Thoracic aorta (tissue), 2 donors: ENCODE measurements around the gene TTC39C. TPM values are rescaled to one million over a fixed set of nuclear protein-coding genes. Genes with fewer than 3 reads are reported as not detected.

Experiments used
- ATAC-seq: fragments of 150-250 bp; one replicate; pipeline ENCODE4 v1.8.0; 2017; ENCODE audit warnings: low read depth; ENCODE audit not compliant: insufficient number of reproducible peaks, low FRiP score
- DNase-seq: peaks from one replicate; pipeline ENCODE4 v3.0.0-alpha.2; 2020; ENCODE audit warnings: low spot score
- H3K27ac ChIP-seq, 2 donors: fragments of 200-600 bp; sonication (generic); 1 replicate in 1 of 2; 2 replicates in 1 of 2; pipeline ENCODE4 v1.5.1; 2016; ENCODE audit warnings: mild to moderate bottlenecking in 2 of 2, moderate library complexity in 2 of 2
- H3K27me3 ChIP-seq: fragments of 200-600 bp; sonication (generic); replicated peaks from 2 replicates; pipeline ENCODE4 v1.6.0; 2016; ENCODE audit warnings: mild to moderate bottlenecking; ENCODE audit not compliant: insufficient read depth
- H3K36me3 ChIP-seq: fragments of 200-600 bp; sonication (generic); one replicate; pipeline ENCODE4 v1.5.1; 2016
- H3K4me1 ChIP-seq, 2 donors: fragments of 200-600 bp; sonication (generic); 1 replicate in 1 of 2; 2 replicates in 1 of 2; pipeline versions ENCODE4 v1.5.1 to v1.6.0; 2016; ENCODE audit warnings: low read depth in 2 of 2, mild to moderate bottlenecking in 1 of 2; ENCODE audit not compliant: control insufficient read depth in 1 of 2
- H3K4me3 ChIP-seq: fragments of 200-600 bp; sonication (generic); 2 replicates; pipeline ENCODE4 v1.5.1; 2016; ENCODE audit warnings: mild to moderate bottlenecking
- H3K9me3 ChIP-seq: fragments of 200-600 bp; sonication (generic); 2 replicates; pipeline ENCODE4 v1.5.1; 2016
- total RNA-seq, 2 donors: library from RNA; depleted of rRNA; stranded (reverse); fragments of >200 nt; gene quantifications; one replicate each; pipeline versions ENCODE4 v1.1.0 to v1.2.3, GENCODE V29; 2016
- TF ChIP-seq, protein P1 (sequence below): fragments of 200-600 bp; sonication (generic); IDR thresholded peaks from one replicate; pipeline ENCODE4 v1.5.1; 2019; ENCODE audit warnings: antibody characterized with exemption

The TTC39C gene
- total RNA-seq, 2 donors from 2014 or later: 13.5 to 23.4 TPM

GRCh38 chr18:24064391-24065100 lies 50.0 kb downstream of the TTC39C start:
- ATAC-seq (no peak), DNase-seq (no peak)
- H3K27ac ChIP-seq: no peak overlapping the region
- H3K4me1 ChIP-seq: no peaks in the 10 kb centered on the region
- TF ChIP-seq, protein P1, sequence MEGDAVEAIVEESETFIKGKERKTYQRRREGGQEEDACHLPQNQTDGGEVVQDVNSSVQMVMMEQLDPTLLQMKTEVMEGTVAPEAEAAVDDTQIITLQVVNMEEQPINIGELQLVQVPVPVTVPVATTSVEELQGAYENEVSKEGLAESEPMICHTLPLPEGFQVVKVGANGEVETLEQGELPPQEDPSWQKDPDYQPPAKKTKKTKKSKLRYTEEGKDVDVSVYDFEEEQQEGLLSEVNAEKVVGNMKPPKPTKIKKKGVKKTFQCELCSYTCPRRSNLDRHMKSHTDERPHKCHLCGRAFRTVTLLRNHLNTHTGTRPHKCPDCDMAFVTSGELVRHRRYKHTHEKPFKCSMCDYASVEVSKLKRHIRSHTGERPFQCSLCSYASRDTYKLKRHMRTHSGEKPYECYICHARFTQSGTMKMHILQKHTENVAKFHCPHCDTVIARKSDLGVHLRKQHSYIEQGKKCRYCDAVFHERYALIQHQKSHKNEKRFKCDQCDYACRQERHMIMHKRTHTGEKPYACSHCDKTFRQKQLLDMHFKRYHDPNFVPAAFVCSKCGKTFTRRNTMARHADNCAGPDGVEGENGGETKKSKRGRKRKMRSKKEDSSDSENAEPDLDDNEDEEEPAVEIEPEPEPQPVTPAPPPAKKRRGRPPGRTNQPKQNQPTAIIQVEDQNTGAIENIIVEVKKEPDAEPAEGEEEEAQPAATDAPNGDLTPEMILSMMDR: no peak
- H3K9me3 ChIP-seq: no peaks in the 10 kb centered on the region
- H3K4me3 ChIP-seq: no peak overlapping the region
- no peaks in the 10 kb centered on the region for H3K27me3 ChIP-seq
- no peaks in the 10 kb centered on the region for H3K36me3 ChIP-seq

- H3K4me1 ChIP-seq: no peaks in the 10 kb centered on the region
- no peak for ATAC-seq
Observed at GRCh38 chr18:24065906-24066305, 51.4 kb downstream of the TTC39C start.

GRCh38 chr18:24068945-24069693 lies 54.6 kb downstream of the TTC39C start:
- Histone ChIP-seq H3K9me3 (no peaks in the 10 kb centered on the region), H3K4me3 (no peak overlapping the region)
- ATAC-seq: no peak

More at GRCh38 chr18:24065906-24066305, 51.4 kb downstream of the TTC39C start:
- no peak for DNase-seq
- H3K27ac ChIP-seq: no peak overlapping the region
- H3K27me3 ChIP-seq: no peaks in the 10 kb centered on the region
- H3K4me3 ChIP-seq: no peak overlapping the region
- TF ChIP-seq, protein P1: no peak
- H3K9me3 ChIP-seq: no peaks in the 10 kb centered on the region
- no peaks in the 10 kb centered on the region for H3K36me3 ChIP-seq

DNA sequence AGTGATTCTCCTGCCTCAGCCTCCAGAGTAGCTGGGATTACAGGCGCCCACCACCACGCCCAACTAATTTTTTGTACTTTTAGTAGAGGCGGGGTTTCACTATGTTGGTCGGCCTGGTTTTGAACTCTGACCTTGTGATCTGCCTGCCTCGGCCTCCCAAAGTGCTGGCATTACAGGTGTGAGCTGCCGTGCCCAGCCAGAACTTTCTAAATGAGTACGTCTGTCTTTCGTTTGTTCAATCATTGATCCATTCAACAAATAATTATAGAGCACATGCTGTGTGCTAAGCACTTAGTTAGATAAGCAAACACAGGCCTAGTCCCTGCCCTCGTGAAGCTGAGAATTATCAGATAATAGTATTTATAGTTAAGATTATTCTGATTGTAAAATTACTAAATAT lies 56.5 kb downstream of the TTC39C start:
- Histone ChIP-seq H3K27ac (no peak overlapping the region), H3K9me3 (no peaks in the 10 kb centered on the region), H3K4me1 (peaks cover 0 to 10% of the 10 kb centered on the region in 2 donors), H3K4me3 (no peak overlapping the region), H3K36me3 (no peaks in the 10 kb centered on the region), H3K27me3 (no peaks in the 10 kb centered on the region)
- DNase-seq (no peak), ATAC-seq (no peak)
- TF ChIP-seq, protein P1: no peak

More at GRCh38 chr18:24068945-24069693, 54.6 kb downstream of the TTC39C start:
- TF ChIP-seq, protein P1: no peak
- Histone ChIP-seq H3K27ac (no peak overlapping the region), H3K36me3 (no peaks in the 10 kb centered on the region), H3K27me3 (no peaks in the 10 kb centered on the region), H3K4me1 (no peaks in the 10 kb centered on the region)
- DNase-seq: no peak

- H3K36me3 ChIP-seq: no peaks in the 10 kb centered on the region
- no peak overlapping the region for H3K27ac ChIP-seq
- DNase-seq: no peak
- H3K4me3 ChIP-seq: no peak overlapping the region
- H3K4me1 ChIP-seq: peaks cover 0 to 17% of the 10 kb centered on the region in 2 donors
- no peaks in the 10 kb centered on the region for H3K9me3 ChIP-seq
- no peak for ATAC-seq
- no peaks in the 10 kb centered on the region for H3K27me3 ChIP-seq
- TF ChIP-seq, protein P1: no peak
Observed at GRCh38 chr18:24071779-24072178, 57.2 kb downstream of the TTC39C start.
